ENCODE measurements around the gene PSTPIP2. TPM values are rescaled to one million over a fixed set of nuclear protein-coding genes. Genes with fewer than 3 reads are reported as not detected.

PSTPIP2 gene
- total and polyA plus RNA-seq, 2 of the 8 experiments (the other 6 are each of a cell fraction or from before 2014, with no cell fraction given) = 1.8 to 2.4 TPM

- Histone ChIP-seq H3K14ac (ENCODE audit: insufficient read length) (no peak overlapping the region), H3K27ac (ENCODE audit: low read depth, low read length) (no peak overlapping the region), H4K8ac (ENCODE audit: extremely low read depth, insufficient read depth, low read length) (no peak overlapping the region), H3K23ac (ENCODE audit: insufficient read length) (no peak overlapping the region), H3K79me1 (ENCODE audit: low read depth, low read length) (no peaks in the 10 kb centered on the region), H3K4ac (replicated peaks; ENCODE audit: insufficient read length, low read depth, low read length) (no peak overlapping the region), H3K4me3 (ENCODE audit: extremely low read depth in 1 of 4, insufficient read depth in 2 of 4, low read depth in 3 of 4, low read length in 4 of 4) (no peak overlapping the region), H2AFZ (ENCODE audit: low read length) (no peak overlapping the region), H3K36me3 (ENCODE audit: control insufficient read depth in 2 of 4, insufficient read depth in 4 of 4, low read length in 3 of 4) (peaks cover 0 to 8% (median under 1%) of the 10 kb centered on the region in 4 experiments; a peak in 2 of 8 replicates), H4K91ac (replicated peaks; ENCODE audit: insufficient read length, low read length) (no peak overlapping the region), H4K5ac (ENCODE audit: insufficient read length, low read depth, low read length) (no peak overlapping the region), H3K27me3 (replicated peaks in 1 of 4; ENCODE audit: control insufficient read depth in 3 of 4, extremely low read depth in 1 of 4, insufficient read depth in 3 of 4, low read length in 3 of 4) (no peaks in the 10 kb centered on the region), H3K4me1 (replicated peaks in 1 of 4; ENCODE audit: control insufficient read depth in 3 of 4, insufficient read depth in 4 of 4, low read length in 3 of 4) (peaks cover 0 to 3% (median 2%) of the 10 kb centered on the region in 4 experiments; a peak in 6 of 7 replicates), H2BK12ac (ENCODE audit: low read depth, low read length) (no peak overlapping the region), H3K18ac (ENCODE audit: extremely low read depth, low read length) (no peak overlapping the region), H4K20me1 (replicated peaks in 1 of 2; ENCODE audit: control insufficient read depth in 1 of 2, insufficient read depth in 2 of 2, low read length in 2 of 2) (peaks cover 1 to 3% of the 10 kb centered on the region in 2 experiments), H2BK120ac (replicated peaks; ENCODE audit: low read depth, low read length) (no peak overlapping the region), H3K79me2 (ENCODE audit: control insufficient read depth in 1 of 2, insufficient read depth in 2 of 2, low read length in 2 of 2) (peaks cover 22 to 36% of the 10 kb centered on the region in 2 experiments), H3K9me3 (ENCODE audit: insufficient read depth in 2 of 2, low read depth in 1 of 2, low read length in 1 of 2) (no peaks in the 10 kb centered on the region), H3K9ac (replicated peaks in 1 of 4; ENCODE audit: extremely low read depth in 1 of 4, low read depth in 3 of 4, low read length in 3 of 4) (no peak overlapping the region), H3K56ac (replicated peaks; ENCODE audit: insufficient read length, low read depth, low read length) (no peak overlapping the region), H2AK5ac (ENCODE audit: low read depth, low read length) (no peak overlapping the region), H2BK15ac (ENCODE audit: low read length) (no peak overlapping the region), H2BK5ac (ENCODE audit: low read depth, low read length) (no peak overlapping the region), H2BK20ac (ENCODE audit: low read length) (no peak overlapping the region), H3K23me2 (ENCODE audit: low read depth, low read length) (peaks cover 10% of the 10 kb centered on the region), H3K4me2 (ENCODE audit: insufficient read depth in 1 of 2, low read depth in 2 of 2, low read length in 2 of 2) (no peak overlapping the region)
- FAIRE-seq = no peak
- CTCF ChIA-PET (ENCODE audit: partially characterized antibody) = no interaction called here
- DNase-seq (ENCODE audit: low read depth in 1 of 2, low spot score in 2 of 2) = no peak
- 94% methylated on average over 8 of the region's 8 CpGs; no CpG with 5 or more reads in 1 of the 2 experiments for WGBS, 2 experiments (ENCODE audit: extremely low coverage in 1 of 2, insufficient coverage in 1 of 2, insufficient read length in 1 of 2, insufficient replicate concordance in 2 of 2, low coverage in 1 of 2, low lambda C conversion rate in 2 of 2, missing lambda C conversion rate in 1 of 2)
- POLR2A ChIA-PET (ENCODE audit: partially characterized antibody) = interaction anchor here (0.7 to 1.7 kb wide), 4 partner anchors 8 to 26 kb away, joined by 4 to 6 read pairs (median 4); no protein-coding TSS in a partner anchor
- no peak for TF ChIP-seq RXRA (IDR thresholded peaks at IDR 0.05; ENCODE audit: insufficient read depth, low read depth, low read length)
- TF ChIP-seq RFX5 (IDR thresholded peaks at IDR 0.05; ENCODE audit: borderline replicate concordance, low read depth, low read length) = no peak
- TF ChIP-seq HDAC6 (IDR thresholded peaks at IDR 0.05; ENCODE audit: low read depth, low read length) = no peak
- TF ChIP-seq SP2 (IDR thresholded peaks at IDR 0.05; ENCODE audit: low read length) = no peak
- TF ChIP-seq NANOG (IDR thresholded peaks at IDR 0.05; ENCODE audit: insufficient read depth, low read depth, low read length, poor library complexity, severe bottlenecking) = no peak
- TF ChIP-seq TEAD4 (IDR thresholded peaks at IDR 0.05; ENCODE audit: low read depth, low read length) = no peak
- TF ChIP-seq PHF8 (conservative IDR thresholded peaks at IDR 0.05; ENCODE audit: low read depth, low read length) = no peak
- TF ChIP-seq FOSL1 (IDR thresholded peaks at IDR 0.05; ENCODE audit: insufficient read depth, low read depth, low read length) = no peak
- TF ChIP-seq SIX5 (IDR thresholded peaks at IDR 0.05; ENCODE audit: low read depth, low read length) = no peak
- no peak for TF ChIP-seq ASH2L (IDR thresholded peaks at IDR 0.05; ENCODE audit: low read length)
- TF ChIP-seq BRCA1 (IDR thresholded peaks at IDR 0.05; ENCODE audit: low read depth, low read length) = no peak
- TF ChIP-seq, protein P1, sequence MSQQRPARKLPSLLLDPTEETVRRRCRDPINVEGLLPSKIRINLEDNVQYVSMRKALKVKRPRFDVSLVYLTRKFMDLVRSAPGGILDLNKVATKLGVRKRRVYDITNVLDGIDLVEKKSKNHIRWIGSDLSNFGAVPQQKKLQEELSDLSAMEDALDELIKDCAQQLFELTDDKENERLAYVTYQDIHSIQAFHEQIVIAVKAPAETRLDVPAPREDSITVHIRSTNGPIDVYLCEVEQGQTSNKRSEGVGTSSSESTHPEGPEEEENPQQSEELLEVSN (IDR thresholded peaks at IDR 0.05) = no peak
- no peak for TF ChIP-seq JUN (IDR thresholded peaks at IDR 0.05; ENCODE audit: low read depth, low read length)
Observed at GRCh38 chr18:46099463-46099862, 27.4 kb upstream of the PSTPIP2 start.
